SU-DHL-6 (cell line): ENCODE data around the gene HSPE1.
A peak's percentile ranks its signal among the peaks of the same experiment; 100 is the strongest.

ENCODE experiments used
- H2AFZ ChIP-seq: fragments of 200-600 bp; sonication (generic); 2 replicates; pipeline ENCODE4 v1.6.1; 2014; ENCODE audit warnings: low read depth, mild to moderate bottlenecking, moderate library complexity, mixed read lengths, antibody characterized with exemption, low read length; ENCODE audit not compliant: severe bottlenecking
- H3F3A ChIP-seq: fragments of 200-600 bp; shearing (Covaris generic); 2 replicates; pipeline ENCODE4 v1.6.0; 2016; ENCODE audit warnings: antibody characterized with exemption, mild to moderate bottlenecking; ENCODE audit not compliant: insufficient read depth
- H3K27ac ChIP-seq: fragments of 200-600 bp; sonication (generic); 2 replicates; pipeline ENCODE4 v1.5.1; 2016; ENCODE audit warnings: low read depth, mild to moderate bottlenecking, low read length, moderate library complexity, mixed read lengths
- H3K27me3 ChIP-seq: fragments of 200-600 bp; sonication (generic), shearing (Covaris generic); 2 replicates; pipeline ENCODE4 v1.6.0; 2014; ENCODE audit warnings: mild to moderate bottlenecking, low read length
- H3K36me3 ChIP-seq: fragments of 200-600 bp; sonication (generic); 2 replicates; pipeline ENCODE4 v1.6.1; 2014; ENCODE audit warnings: mild to moderate bottlenecking, low read length, mixed read lengths
- H3K4me2 ChIP-seq: fragments of 300-600, 200-600 bp; shearing (Covaris generic), sonication (generic); 2 replicates; pipeline ENCODE4 v1.6.0; 2014; ENCODE audit warnings: low read length, low read depth, mild to moderate bottlenecking; ENCODE audit not compliant: poor library complexity, severe bottlenecking
- H3K4me3 ChIP-seq: fragments of 200-600 bp; sonication (generic); 2 replicates; pipeline ENCODE4 v1.5.1; 2014; ENCODE audit warnings: antibody characterized with exemption, low read length, mild to moderate bottlenecking, mixed read lengths; ENCODE audit not compliant: insufficient read depth, poor library complexity, severe bottlenecking
- H3K79me2 ChIP-seq: fragments of 200-600 bp; sonication (generic); 2 replicates; pipeline ENCODE4 v1.6.1; 2014; ENCODE audit warnings: mild to moderate bottlenecking, low read length, moderate library complexity; ENCODE audit not compliant: insufficient read depth
- H3K9ac ChIP-seq: fragments of 200-600 bp; sonication (generic); 2 replicates; pipeline ENCODE4 v1.7.0; 2014; ENCODE audit warnings: mild to moderate bottlenecking, low read length
- H3K9me2 ChIP-seq: fragments of 200-600 bp; sonication (generic); replicated peaks from 2 replicates; pipeline ENCODE4 v1.6.1; 2014; ENCODE audit warnings: low read length; ENCODE audit not compliant: insufficient read depth
- H3K9me3 ChIP-seq: fragments of 200-600 bp; sonication (generic); 2 replicates; pipeline ENCODE4 v1.6.1; 2014; ENCODE audit warnings: low read length, mixed read lengths; ENCODE audit not compliant: insufficient read depth
- H4K20me1 ChIP-seq: fragments of 200-600 bp; sonication (generic); 2 replicates; pipeline ENCODE4 v1.6.1; 2014; ENCODE audit warnings: low read depth, mild to moderate bottlenecking, antibody characterized with exemption, low read length, moderate library complexity, mixed read lengths
- EZH2phosphoT487 ChIP-seq: fragments of 200-600 bp; sonication (generic), shearing (Covaris generic); conservative IDR thresholded peaks from 2 replicates; pipeline ENCODE4 v1.6.1; 2018; ENCODE audit warnings: mild to moderate bottlenecking, antibody characterized with exemption, low read length, moderate library complexity, mixed read lengths
- TF ChIP-seq, protein P1 (sequence below): fragments of 200-600 bp; sonication (generic); IDR thresholded peaks from one replicate; pipeline ENCODE4 v1.5.1; 2017; ENCODE audit warnings: antibody characterized with exemption, mild to moderate bottlenecking, low read length, moderate library complexity; ENCODE audit not compliant: insufficient read depth, poor library complexity, severe bottlenecking

The HSPE1 gene

DNA sequence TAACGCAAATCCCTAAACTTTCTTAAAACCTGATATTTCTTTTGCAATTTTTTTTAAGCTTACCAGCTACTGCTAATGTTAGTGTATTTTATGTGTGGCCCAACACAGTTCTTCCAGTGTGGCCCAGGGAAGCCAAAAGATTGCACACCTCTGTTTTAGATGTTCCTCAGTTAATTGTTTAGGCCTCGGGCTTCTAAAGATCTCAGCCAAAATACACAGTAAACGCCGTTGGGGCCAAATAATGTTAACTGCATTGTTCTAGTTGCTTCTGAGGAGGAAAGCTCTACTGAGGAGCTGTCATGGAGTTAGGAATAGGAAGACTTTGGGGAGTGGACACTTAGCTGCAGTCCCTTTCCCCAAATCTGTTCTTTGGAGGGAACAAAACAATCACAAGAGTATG is 2.0 kb downstream of the HSPE1 start:
- Histone ChIP-seq H3K27me3 (no peaks in the 10 kb centered on the region), H3K4me2 (peak overlapping the region; percentile 86), H3K9me2 (no peaks in the 10 kb centered on the region), H3F3A (peaks cover 48% of the 10 kb centered on the region), H4K20me1 (peaks cover 14% of the 10 kb centered on the region), H3K36me3 (peaks cover 36% of the 10 kb centered on the region), H3K9me3 (no peaks in the 10 kb centered on the region), H3K4me3 (peak overlapping the region; percentile 91), H3K27ac (peak overlapping the region; percentile 92; the same call in 1 of the 2 replicates), H3K9ac (peak overlapping the region; percentile 99), H3K79me2 (peaks cover 68% of the 10 kb centered on the region), H2AFZ (no peak overlapping the region)
- TF ChIP-seq, protein P1, sequence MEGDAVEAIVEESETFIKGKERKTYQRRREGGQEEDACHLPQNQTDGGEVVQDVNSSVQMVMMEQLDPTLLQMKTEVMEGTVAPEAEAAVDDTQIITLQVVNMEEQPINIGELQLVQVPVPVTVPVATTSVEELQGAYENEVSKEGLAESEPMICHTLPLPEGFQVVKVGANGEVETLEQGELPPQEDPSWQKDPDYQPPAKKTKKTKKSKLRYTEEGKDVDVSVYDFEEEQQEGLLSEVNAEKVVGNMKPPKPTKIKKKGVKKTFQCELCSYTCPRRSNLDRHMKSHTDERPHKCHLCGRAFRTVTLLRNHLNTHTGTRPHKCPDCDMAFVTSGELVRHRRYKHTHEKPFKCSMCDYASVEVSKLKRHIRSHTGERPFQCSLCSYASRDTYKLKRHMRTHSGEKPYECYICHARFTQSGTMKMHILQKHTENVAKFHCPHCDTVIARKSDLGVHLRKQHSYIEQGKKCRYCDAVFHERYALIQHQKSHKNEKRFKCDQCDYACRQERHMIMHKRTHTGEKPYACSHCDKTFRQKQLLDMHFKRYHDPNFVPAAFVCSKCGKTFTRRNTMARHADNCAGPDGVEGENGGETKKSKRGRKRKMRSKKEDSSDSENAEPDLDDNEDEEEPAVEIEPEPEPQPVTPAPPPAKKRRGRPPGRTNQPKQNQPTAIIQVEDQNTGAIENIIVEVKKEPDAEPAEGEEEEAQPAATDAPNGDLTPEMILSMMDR = no peak
- no peak for TF ChIP-seq EZH2phosphoT487

DNA sequence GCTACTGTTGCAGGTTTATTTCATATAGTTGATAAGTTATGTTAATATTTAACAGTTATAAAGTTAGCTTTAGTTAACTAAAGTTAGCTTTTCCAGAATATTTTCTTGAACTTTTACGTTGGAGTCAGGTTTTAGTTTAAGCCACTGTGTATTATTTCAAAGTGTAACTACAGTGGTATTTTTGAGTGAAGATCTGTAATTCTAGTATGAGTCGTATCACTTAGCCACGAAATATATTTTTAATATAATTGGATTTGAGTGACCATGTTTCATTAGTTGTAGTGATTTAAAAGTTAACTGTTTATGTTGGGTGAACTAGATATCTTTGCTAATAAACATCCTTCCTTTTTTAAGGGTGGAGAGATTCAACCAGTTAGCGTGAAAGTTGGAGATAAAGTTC is 2.5 kb downstream of the HSPE1 start:
- H2AFZ ChIP-seq = no peak overlapping the region
- H3F3A ChIP-seq = peaks cover 48% of the 10 kb centered on the region
- H4K20me1 ChIP-seq = peaks cover 9% of the 10 kb centered on the region
- H3K9ac ChIP-seq = peak overlapping the region; percentile 99
- H3K4me3 ChIP-seq = peak overlapping the region; percentile 91
- peaks cover 31% of the 10 kb centered on the region for H3K36me3 ChIP-seq
- no peaks in the 10 kb centered on the region for H3K9me2 ChIP-seq
- H3K79me2 ChIP-seq = peaks cover 64% of the 10 kb centered on the region
- H3K27ac ChIP-seq = peak overlapping the region; percentile 92; the same call in 1 of the 2 replicates
- TF ChIP-seq, protein P1 = no peak
- TF ChIP-seq EZH2phosphoT487 = no peak
- peak overlapping the region; percentile 86 for H3K4me2 ChIP-seq
- H3K9me3 ChIP-seq = no peaks in the 10 kb centered on the region
- H3K27me3 ChIP-seq = no peaks in the 10 kb centered on the region

DNA sequence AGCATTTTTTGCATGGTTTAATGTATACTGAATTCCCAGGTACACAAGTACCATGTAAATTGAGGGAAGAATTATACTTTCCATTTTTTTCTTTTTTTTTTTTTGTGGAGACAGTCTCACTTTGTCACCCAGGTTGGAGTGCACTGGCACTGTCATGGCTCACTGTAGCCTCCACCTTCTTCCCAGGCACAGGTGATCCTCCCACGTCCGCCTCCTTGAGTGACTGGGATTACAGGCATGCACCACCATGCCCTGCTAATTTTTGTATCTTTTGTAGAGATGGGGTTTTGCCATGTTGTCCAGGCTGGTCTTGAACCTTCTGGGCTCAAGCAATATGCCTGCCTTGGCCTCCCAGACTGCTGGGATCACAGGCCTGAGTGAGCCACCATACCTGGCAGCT is 3.8 kb downstream of the HSPE1 start:
- no peaks in the 10 kb centered on the region for H3K27me3 ChIP-seq
- TF ChIP-seq EZH2phosphoT487 = no peak
- TF ChIP-seq, protein P1 = no peak
- no peak overlapping the region for H3K4me2 ChIP-seq
- H3K9me3 ChIP-seq = no peaks in the 10 kb centered on the region
- H3K4me3 ChIP-seq = no peak overlapping the region
- no peak overlapping the region for H3K9ac ChIP-seq
- H3F3A ChIP-seq = peaks cover 46% of the 10 kb centered on the region
- H3K36me3 ChIP-seq = peaks cover 22% of the 10 kb centered on the region
- peaks cover 50% of the 10 kb centered on the region for H3K79me2 ChIP-seq
- no peaks in the 10 kb centered on the region for H3K9me2 ChIP-seq
- no peaks in the 10 kb centered on the region for H4K20me1 ChIP-seq
- no peak overlapping the region for H2AFZ ChIP-seq
- H3K27ac ChIP-seq = no peak overlapping the region
